ENCODE data around the gene STK32A. TPM values are rescaled to one million over a fixed set of nuclear protein-coding genes. Genes with fewer than 3 reads are reported as not detected.

The STK32A gene
- total and polyA plus RNA-seq, 10 donors = 0.15 to 3.1 (median 0.90) TPM

DNA sequence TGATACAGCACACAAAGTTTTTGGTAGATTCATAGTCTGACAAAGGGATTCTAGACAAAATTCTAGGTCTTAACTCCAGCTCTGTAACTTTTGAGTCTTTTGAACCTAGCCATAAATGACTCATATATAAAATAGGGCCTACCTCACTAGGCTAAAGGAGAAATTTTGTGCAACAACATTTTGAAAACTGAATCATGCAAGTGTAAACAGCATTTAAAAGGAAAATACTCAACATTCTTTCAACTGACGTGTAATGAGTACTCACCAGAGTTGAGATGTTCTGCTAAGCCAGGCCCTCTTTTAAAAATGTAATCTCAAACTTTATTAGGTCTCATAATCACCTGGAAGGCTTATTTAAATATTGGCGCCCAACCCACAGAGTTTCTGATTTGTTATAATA lies 113.2 kb downstream of the STK32A start:
- Histone ChIP-seq H3K27ac (no peak overlapping the region), H3K27me3 (replicated peaks in 1 of 7) (no peaks in the 10 kb centered on the region), H3K9me3 (no peaks in the 10 kb centered on the region), H3K4me3 (no peak overlapping the region), H3K4me1 (no peaks in the 10 kb centered on the region), H3K36me3 (no peaks in the 10 kb centered on the region)
- intact Hi-C loops (cut with DNase I; ENCODE audit: low total_unique reads) = no loop called here
- 86 to 93% (median 91%) methylated on average over 2 of the region's 2 CpGs for WGBS, 5 donors
- TF ChIP-seq POLR2AphosphoS5 (IDR thresholded peaks at IDR 0.05) = no peak
- DNase-seq = no peak

DNA sequence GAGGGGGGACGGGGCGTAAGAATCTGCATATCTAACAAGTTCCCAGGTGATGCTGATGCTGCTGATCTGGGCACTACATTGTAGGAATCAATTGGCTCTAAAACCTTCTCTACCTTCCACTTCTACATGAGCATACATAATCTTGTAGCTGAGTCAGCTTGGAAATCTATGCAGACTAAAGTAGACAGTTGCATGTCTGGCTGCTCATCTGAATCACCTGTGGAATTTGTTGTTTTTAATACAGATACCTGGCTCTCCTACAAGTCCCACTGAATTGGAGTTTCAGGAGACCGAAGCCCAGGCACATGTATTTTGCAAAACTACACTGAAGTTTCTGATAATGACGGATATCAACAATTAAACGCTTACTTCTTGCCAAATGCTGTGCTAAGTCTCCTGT lies 113.6 kb downstream of the STK32A start:
- H3K36me3 ChIP-seq = no peaks in the 10 kb centered on the region
- H3K27me3 ChIP-seq (replicated peaks in 1 of 7) = no peaks in the 10 kb centered on the region
- no peaks in the 10 kb centered on the region for H3K4me1 ChIP-seq
- intact Hi-C loops (cut with DNase I; ENCODE audit: low total_unique reads) = no loop called here
- DNase-seq = no peak
- H3K9me3 ChIP-seq = no peaks in the 10 kb centered on the region
- no peak overlapping the region for H3K4me3 ChIP-seq
- TF ChIP-seq, protein P1, sequence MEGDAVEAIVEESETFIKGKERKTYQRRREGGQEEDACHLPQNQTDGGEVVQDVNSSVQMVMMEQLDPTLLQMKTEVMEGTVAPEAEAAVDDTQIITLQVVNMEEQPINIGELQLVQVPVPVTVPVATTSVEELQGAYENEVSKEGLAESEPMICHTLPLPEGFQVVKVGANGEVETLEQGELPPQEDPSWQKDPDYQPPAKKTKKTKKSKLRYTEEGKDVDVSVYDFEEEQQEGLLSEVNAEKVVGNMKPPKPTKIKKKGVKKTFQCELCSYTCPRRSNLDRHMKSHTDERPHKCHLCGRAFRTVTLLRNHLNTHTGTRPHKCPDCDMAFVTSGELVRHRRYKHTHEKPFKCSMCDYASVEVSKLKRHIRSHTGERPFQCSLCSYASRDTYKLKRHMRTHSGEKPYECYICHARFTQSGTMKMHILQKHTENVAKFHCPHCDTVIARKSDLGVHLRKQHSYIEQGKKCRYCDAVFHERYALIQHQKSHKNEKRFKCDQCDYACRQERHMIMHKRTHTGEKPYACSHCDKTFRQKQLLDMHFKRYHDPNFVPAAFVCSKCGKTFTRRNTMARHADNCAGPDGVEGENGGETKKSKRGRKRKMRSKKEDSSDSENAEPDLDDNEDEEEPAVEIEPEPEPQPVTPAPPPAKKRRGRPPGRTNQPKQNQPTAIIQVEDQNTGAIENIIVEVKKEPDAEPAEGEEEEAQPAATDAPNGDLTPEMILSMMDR (IDR thresholded peaks at IDR 0.05 in 8 of 11, conservative IDR thresholded peaks at IDR 0.05 in 3 of 11) = no peak
- TF ChIP-seq POLR2AphosphoS5 (IDR thresholded peaks at IDR 0.05) = no peak
- TF ChIP-seq POLR2A (IDR thresholded peaks at IDR 0.05) = no peak
- no peak overlapping the region for H3K27ac ChIP-seq
- 92 to 97% (median 93%) methylated on average over 5 of the region's 5 CpGs for WGBS, 5 donors

GRCh38 chr5:147349241-147349640 lies 114.4 kb downstream of the STK32A start:
- Histone ChIP-seq H3K27ac (no peak overlapping the region), H3K9me3 (no peaks in the 10 kb centered on the region), H3K27me3 (replicated peaks in 1 of 7) (no peaks in the 10 kb centered on the region), H3K4me1 (no peaks in the 10 kb centered on the region), H3K36me3 (no peaks in the 10 kb centered on the region), H3K4me3 (no peak overlapping the region)
- no peak for DNase-seq
- 56 to 85% (median 73%) methylated on average over 2 of the region's 2 CpGs for WGBS, 5 donors
- TF ChIP-seq POLR2A (IDR thresholded peaks at IDR 0.05) = no peak
- TF ChIP-seq POLR2AphosphoS5 (IDR thresholded peaks at IDR 0.05) = no peak
- TF ChIP-seq, protein P1 (IDR thresholded peaks at IDR 0.05 in 8 of 11, conservative IDR thresholded peaks at IDR 0.05 in 3 of 11) = no peak
- intact Hi-C loops (cut with DNase I; ENCODE audit: low total_unique reads) = no loop called here

GRCh38 chr5:147359101-147359500 lies 124.3 kb downstream of the STK32A start:
- no peaks in the 10 kb centered on the region for H3K4me1 ChIP-seq
- no peak overlapping the region for H3K4me3 ChIP-seq
- no peak overlapping the region for H3K27ac ChIP-seq
- TF ChIP-seq, protein P1 (IDR thresholded peaks at IDR 0.05 in 8 of 11, conservative IDR thresholded peaks at IDR 0.05 in 3 of 11) = no peak
- TF ChIP-seq POLR2AphosphoS5 (IDR thresholded peaks at IDR 0.05) = no peak
- no peak for TF ChIP-seq POLR2A (IDR thresholded peaks at IDR 0.05)
- no peaks in the 10 kb centered on the region for H3K9me3 ChIP-seq
- no peaks in the 10 kb centered on the region for H3K36me3 ChIP-seq
- no peaks in the 10 kb centered on the region for H3K27me3 ChIP-seq (replicated peaks in 1 of 7)
- DNase-seq = no peak
- 80 to 95% (median 87%) methylated on average over 1 of the region's 1 CpG for WGBS, 5 donors
- intact Hi-C loops (cut with DNase I; ENCODE audit: low total_unique reads) = no loop called here

DNA sequence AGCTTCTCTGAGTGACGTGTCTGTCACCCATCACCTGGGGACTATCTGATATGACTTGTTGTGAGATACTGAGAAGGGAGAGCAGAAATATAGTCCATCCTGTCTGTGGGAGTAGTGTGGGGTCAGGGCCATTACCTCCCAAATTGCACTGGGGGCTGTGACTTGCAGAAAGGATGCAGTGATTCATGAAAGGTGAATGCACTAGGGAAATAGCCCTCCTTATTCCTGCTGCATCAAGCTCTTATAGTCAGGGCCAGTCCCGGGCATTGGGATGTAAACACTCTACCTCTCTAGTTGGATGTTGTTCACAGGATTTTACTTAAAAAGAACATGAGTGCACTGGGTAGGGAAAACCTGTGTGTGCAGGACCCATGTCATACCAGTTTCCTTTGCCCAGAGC lies 124.8 kb downstream of the STK32A start:
- 76 to 92% (median 84%) methylated on average over 2 of the region's 2 CpGs for WGBS, 5 donors
- H3K36me3 ChIP-seq = no peaks in the 10 kb centered on the region
- no peak for TF ChIP-seq POLR2AphosphoS5 (IDR thresholded peaks at IDR 0.05)
- TF ChIP-seq POLR2A (IDR thresholded peaks at IDR 0.05) = no peak
- TF ChIP-seq, protein P1 (IDR thresholded peaks at IDR 0.05 in 8 of 11, conservative IDR thresholded peaks at IDR 0.05 in 3 of 11) = no peak
- intact Hi-C loops (cut with DNase I; ENCODE audit: low total_unique reads) = no loop called here
- no peaks in the 10 kb centered on the region for H3K4me1 ChIP-seq
- no peak overlapping the region for H3K4me3 ChIP-seq
- H3K9me3 ChIP-seq = peaks cover 0 to 3% (median 0%) of the 10 kb centered on the region in 8 donors
- no peaks in the 10 kb centered on the region for H3K27me3 ChIP-seq (replicated peaks in 1 of 7)
- no peak overlapping the region for H3K27ac ChIP-seq
- DNase-seq = no peak

Measured in spleen (tissue), 11 donors.